Parathyroid adenoma (tissue), 2 donors: ENCODE measurements around the gene PP2D1.
"Not testable (repeated sequence)": the region's sequence is repeated elsewhere in the genome, so short reads cannot be mapped to it uniquely, and the experiment has no call there.

ENCODE experiments used
- H2AFZ ChIP-seq: fragments of 300-600 bp; sonication (generic); one replicate; pipeline ENCODE4 v1.7.0; 2017; ENCODE audit warnings: antibody characterized with exemption, mild to moderate bottlenecking
- H3K27ac ChIP-seq: fragments of 300-600 bp; sonication (generic); one replicate; pipeline ENCODE4 v1.7.0; 2017
- H3K27me3 ChIP-seq: fragments of 300-600 bp; sonication (generic); one replicate; pipeline ENCODE4 v1.7.0; 2017; ENCODE audit warnings: low read length; ENCODE audit not compliant: control insufficient read depth, insufficient read depth
- H3K36me3 ChIP-seq: fragments of 300-600 bp; sonication (generic); one replicate; pipeline ENCODE4 v1.7.0; 2017; ENCODE audit warnings: low read length; ENCODE audit not compliant: control insufficient read depth, insufficient read depth
- H3K4me1 ChIP-seq: fragments of 300-600 bp; sonication (generic); one replicate; pipeline ENCODE4 v1.7.0; 2017; ENCODE audit warnings: control low read depth
- H3K4me2 ChIP-seq: fragments of 300-600 bp; sonication (generic); one replicate; pipeline ENCODE4 v1.7.0; 2017; ENCODE audit warnings: low read length
- H3K4me3 ChIP-seq: fragments of 300-600 bp; sonication (generic); one replicate; pipeline ENCODE4 v1.7.0; 2017; ENCODE audit warnings: low read depth, low read length
- H3K79me2 ChIP-seq: fragments of 300-600 bp; sonication (generic); one replicate; pipeline ENCODE4 v1.7.0; 2017; ENCODE audit warnings: control low read depth
- H3K9ac ChIP-seq: fragments of 300-600 bp; sonication (generic); one replicate; pipeline ENCODE4 v1.7.0; 2017; ENCODE audit warnings: mild to moderate bottlenecking
- H3K9me3 ChIP-seq: fragments of 300-600 bp; sonication (generic); one replicate; pipeline ENCODE4 v1.7.0; 2017; ENCODE audit warnings: low read length; ENCODE audit not compliant: control insufficient read depth
- CTCF ChIP-seq: fragments of 300-600 bp; sonication (generic); IDR thresholded peaks from one replicate; pipeline ENCODE4 v1.7.0; 2017; ENCODE audit warnings: antibody characterized with exemption, mild to moderate bottlenecking
- donor health status: primary hyperparathyroidism.

PP2D1 gene

GRCh38 chr3:20027136-20027535, 15.1 kb upstream of the PP2D1 start:
- Histone ChIP-seq H3K9me3 (no peaks in the 10 kb centered on the region), H3K4me2 (no peak overlapping the region), H3K4me1 (peaks cover 3% of the 10 kb centered on the region), H3K9ac (no peak overlapping the region), H3K4me3 (no peak overlapping the region), H2AFZ (no peak overlapping the region), H3K27me3 (no peaks in the 10 kb centered on the region), H3K27ac (no peak overlapping the region), H3K36me3 (no peaks in the 10 kb centered on the region), H3K79me2 (no peaks in the 10 kb centered on the region)
- no peak for TF ChIP-seq CTCF

- no peak for TF ChIP-seq CTCF
- Histone ChIP-seq H3K4me1 (peaks cover 3% of the 10 kb centered on the region), H3K9me3 (no peaks in the 10 kb centered on the region), H3K4me2 (no peak overlapping the region), H3K4me3 (no peak overlapping the region), H3K36me3 (no peaks in the 10 kb centered on the region), H2AFZ (peak overlapping the region; percentile 63), H3K9ac (no peak overlapping the region), H3K27ac (peak overlapping the region; percentile 6), H3K79me2 (no peaks in the 10 kb centered on the region), H3K27me3 (no peaks in the 10 kb centered on the region)
Observed at GRCh38 chr3:20023623-20024405, 11.8 kb upstream of the PP2D1 start.

- Histone ChIP-seq H3K27ac (no peak overlapping the region), H3K4me1 (peaks cover 3% of the 10 kb centered on the region), H3K79me2 (no peaks in the 10 kb centered on the region), H3K4me3 (no peak overlapping the region), H3K9me3 (no peaks in the 10 kb centered on the region), H3K4me2 (no peak overlapping the region), H2AFZ (peak overlapping the region; percentile 63), H3K27me3 (no peaks in the 10 kb centered on the region), H3K36me3 (no peaks in the 10 kb centered on the region), H3K9ac (no peak overlapping the region)
- TF ChIP-seq CTCF: no peak
Observed at GRCh38 chr3:20022954-20023622, 11.0 kb upstream of the PP2D1 start.

- not testable (repeated sequence) for H3K9me3 ChIP-seq, H3K9ac ChIP-seq, H3K4me1 ChIP-seq, H3K4me3 ChIP-seq, H3K27me3 ChIP-seq, H3K36me3 ChIP-seq, H3K4me2 ChIP-seq, H3K79me2 ChIP-seq, H2AFZ ChIP-seq, H3K27ac ChIP-seq
Observed at GRCh38 chr3:20016076-20016475, 4.0 kb upstream of the PP2D1 start.

GRCh38 chr3:20015525-20015924, 3.5 kb upstream of the PP2D1 start:
- no peaks in the 10 kb centered on the region for H3K9me3 ChIP-seq
- no peak overlapping the region for H3K27ac ChIP-seq
- no peak for TF ChIP-seq CTCF
- no peak overlapping the region for H2AFZ ChIP-seq
- H3K79me2 ChIP-seq: no peaks in the 10 kb centered on the region
- H3K4me3 ChIP-seq: no peak overlapping the region
- H3K27me3 ChIP-seq: no peaks in the 10 kb centered on the region
- H3K4me2 ChIP-seq: no peak overlapping the region
- H3K9ac ChIP-seq: no peak overlapping the region
- no peaks in the 10 kb centered on the region for H3K36me3 ChIP-seq
- no peaks in the 10 kb centered on the region for H3K4me1 ChIP-seq
